Measurements from ENCODE around the gene RPS6KB2.
"Not testable (repeated sequence)": the region's sequence is repeated elsewhere in the genome, so short reads cannot be mapped to it uniquely, and the experiment has no call there.

Gene RPS6KB2

GRCh38 chr11:67472882-67473281, 44.6 kb downstream of the RPS6KB2 start:
- H2BK5ac ChIP-seq (ENCODE audit: low read depth, low read length, poor library complexity): no peak overlapping the region
- no peak overlapping the region for H3K23ac ChIP-seq (ENCODE audit: low read length)
- H4K91ac ChIP-seq (ENCODE audit: low read depth, low read length): no peak overlapping the region

GRCh38 chr11:67476692-67477091, 48.4 kb downstream of the RPS6KB2 start:
- H3K79me1 ChIP-seq (ENCODE audit: low read length); H3K18ac ChIP-seq (ENCODE audit: low read length); H3K9ac ChIP-seq (ENCODE audit: low read length); DNase-seq; H3K4me1 ChIP-seq (ENCODE audit: control insufficient read depth in 1 of 2, insufficient read depth in 2 of 2, low read length in 2 of 2); H4K12ac ChIP-seq (ENCODE audit: low read depth, low read length); H3K23ac ChIP-seq (ENCODE audit: low read length); H2BK12ac ChIP-seq (ENCODE audit: low read length); H3K4ac ChIP-seq (ENCODE audit: low read depth, low read length); H3K14ac ChIP-seq (ENCODE audit: low read length); H3K9me3 ChIP-seq (ENCODE audit: insufficient read depth, low read depth, low read length); H3K27ac ChIP-seq (ENCODE audit: low read depth, low read length); H2AK5ac ChIP-seq (ENCODE audit: low read length); H4K8ac ChIP-seq (ENCODE audit: low read depth, low read length); H3K79me2 ChIP-seq (ENCODE audit: control insufficient read depth, insufficient read depth, low read length, poor library complexity); H3K4me3 ChIP-seq (ENCODE audit: low read depth, low read length); H2AFZ ChIP-seq (ENCODE audit: insufficient read depth, low read length, poor library complexity); H2BK120ac ChIP-seq (ENCODE audit: insufficient read depth, low read length, poor library complexity); H4K91ac ChIP-seq (ENCODE audit: low read depth, low read length); H2BK5ac ChIP-seq (ENCODE audit: low read depth, low read length, poor library complexity); H3K36me3 ChIP-seq (ENCODE audit: control insufficient read depth in 1 of 2, insufficient read depth in 2 of 2, low read length in 2 of 2); H3K4me2 ChIP-seq (ENCODE audit: low read length); H3K27me3 ChIP-seq (ENCODE audit: insufficient read depth, low read length): not testable (repeated sequence)
- WGBS (ENCODE audit: extremely low coverage, insufficient coverage, insufficient read length): no CpG with 5 or more reads among the region's 10 CpGs

More at GRCh38 chr11:67472882-67473281, 44.6 kb downstream of the RPS6KB2 start:
- H3K27me3 ChIP-seq (ENCODE audit: insufficient read depth, low read length): no peaks in the 10 kb centered on the region
- WGBS (ENCODE audit: extremely low coverage, insufficient coverage, insufficient read length): no CpG with 5 or more reads among the region's 7 CpGs
- H3K18ac ChIP-seq (ENCODE audit: low read length): no peak overlapping the region
- peaks cover 8% of the 10 kb centered on the region in 2 experiments for H3K4me1 ChIP-seq (ENCODE audit: control insufficient read depth in 1 of 2, insufficient read depth in 2 of 2, low read length in 2 of 2)
- H2AK5ac ChIP-seq (ENCODE audit: low read length): no peak overlapping the region
- no peak overlapping the region for H3K4me3 ChIP-seq (ENCODE audit: low read depth, low read length)
- H3K79me2 ChIP-seq (ENCODE audit: control insufficient read depth, insufficient read depth, low read length, poor library complexity): peaks cover 7% of the 10 kb centered on the region
- no peaks in the 10 kb centered on the region for H3K36me3 ChIP-seq (ENCODE audit: control insufficient read depth in 1 of 2, insufficient read depth in 2 of 2, low read length in 2 of 2)
- no peak overlapping the region for H4K12ac ChIP-seq (ENCODE audit: low read depth, low read length)
- H3K14ac ChIP-seq (ENCODE audit: low read length): no peak overlapping the region
- peak in 1 of 2 donors; percentile 35 for DNase-seq
- H3K4ac ChIP-seq (ENCODE audit: low read depth, low read length): no peak overlapping the region
- peaks cover 10% of the 10 kb centered on the region for H3K79me1 ChIP-seq (ENCODE audit: low read length)
- H2AFZ ChIP-seq (ENCODE audit: insufficient read depth, low read length, poor library complexity): no peak overlapping the region
- no peak overlapping the region for H3K4me2 ChIP-seq (ENCODE audit: low read length)
- H4K8ac ChIP-seq (ENCODE audit: low read depth, low read length): no peak overlapping the region
- H2BK12ac ChIP-seq (ENCODE audit: low read length): no peak overlapping the region
- H3K9ac ChIP-seq (ENCODE audit: low read length): no peak overlapping the region
- peaks cover 2% of the 10 kb centered on the region for H3K9me3 ChIP-seq (ENCODE audit: insufficient read depth, low read depth, low read length)
- H3K27ac ChIP-seq (ENCODE audit: low read depth, low read length): no peak overlapping the region
- no peak overlapping the region for H2BK120ac ChIP-seq (ENCODE audit: insufficient read depth, low read length, poor library complexity)

- H3K14ac ChIP-seq (ENCODE audit: low read length); H3K4me2 ChIP-seq (ENCODE audit: low read length); H3K18ac ChIP-seq (ENCODE audit: low read length); H3K27me3 ChIP-seq (ENCODE audit: insufficient read depth, low read length); H3K4ac ChIP-seq (ENCODE audit: low read depth, low read length); H2BK12ac ChIP-seq (ENCODE audit: low read length); H2AFZ ChIP-seq (ENCODE audit: insufficient read depth, low read length, poor library complexity); H3K4me1 ChIP-seq (ENCODE audit: control insufficient read depth in 1 of 2, insufficient read depth in 2 of 2, low read length in 2 of 2); H3K36me3 ChIP-seq (ENCODE audit: control insufficient read depth in 1 of 2, insufficient read depth in 2 of 2, low read length in 2 of 2); H4K8ac ChIP-seq (ENCODE audit: low read depth, low read length); H2BK5ac ChIP-seq (ENCODE audit: low read depth, low read length, poor library complexity); H3K79me1 ChIP-seq (ENCODE audit: low read length); H3K23ac ChIP-seq (ENCODE audit: low read length); H3K79me2 ChIP-seq (ENCODE audit: control insufficient read depth, insufficient read depth, low read length, poor library complexity); H2AK5ac ChIP-seq (ENCODE audit: low read length); H4K91ac ChIP-seq (ENCODE audit: low read depth, low read length); H2BK120ac ChIP-seq (ENCODE audit: insufficient read depth, low read length, poor library complexity); H4K12ac ChIP-seq (ENCODE audit: low read depth, low read length); H3K9me3 ChIP-seq (ENCODE audit: insufficient read depth, low read depth, low read length); H3K9ac ChIP-seq (ENCODE audit: low read length); H3K4me3 ChIP-seq (ENCODE audit: low read depth, low read length); DNase-seq; H3K27ac ChIP-seq (ENCODE audit: low read depth, low read length): not testable (repeated sequence)
- WGBS (ENCODE audit: extremely low coverage, insufficient coverage, insufficient read length): no CpG with 5 or more reads among the region's 16 CpGs
These were observed 49.2 kb downstream of the RPS6KB2 start for GRCh38 chr11:67477344-67478050.

GRCh38 chr11:67482275-67482826, 54.1 kb downstream of the RPS6KB2 start:
- Histone ChIP-seq H3K36me3 (ENCODE audit: control insufficient read depth in 1 of 2, insufficient read depth in 2 of 2, low read length in 2 of 2) (peaks cover under 1 to 3% of the 10 kb centered on the region in 2 experiments), H4K8ac (ENCODE audit: low read depth, low read length) (peak overlapping the region; percentile 97), H3K9me3 (ENCODE audit: insufficient read depth, low read depth, low read length) (peaks cover 2% of the 10 kb centered on the region), H3K79me1 (ENCODE audit: low read length) (peaks cover 8% of the 10 kb centered on the region), H3K4me3 (ENCODE audit: low read depth, low read length) (peak overlapping the region; percentile 53), H3K79me2 (ENCODE audit: control insufficient read depth, insufficient read depth, low read length, poor library complexity) (peaks cover 2% of the 10 kb centered on the region), H3K18ac (ENCODE audit: low read length) (no peak overlapping the region), H3K4me2 (ENCODE audit: low read length) (peak overlapping the region; percentile 67), H3K14ac (ENCODE audit: low read length) (peak overlapping the region; percentile 42), H4K12ac (ENCODE audit: low read depth, low read length) (peak overlapping the region; percentile 86), H2AK5ac (ENCODE audit: low read length) (peak overlapping the region; percentile 80), H3K27ac (ENCODE audit: low read depth, low read length) (no peak overlapping the region), H3K23ac (ENCODE audit: low read length) (no peak overlapping the region), H3K4ac (ENCODE audit: low read depth, low read length) (no peak overlapping the region), H2BK120ac (ENCODE audit: insufficient read depth, low read length, poor library complexity) (peak overlapping the region; percentile 18), H2BK12ac (ENCODE audit: low read length) (no peak overlapping the region), H2AFZ (ENCODE audit: insufficient read depth, low read length, poor library complexity) (no peak overlapping the region), H3K27me3 (ENCODE audit: insufficient read depth, low read length) (no peaks in the 10 kb centered on the region), H3K4me1 (ENCODE audit: control insufficient read depth in 1 of 2, insufficient read depth in 2 of 2, low read length in 2 of 2) (peaks cover 6 to 11% of the 10 kb centered on the region in 2 experiments), H4K91ac (ENCODE audit: low read depth, low read length) (peak overlapping the region; percentile 35), H2BK5ac (ENCODE audit: low read depth, low read length, poor library complexity) (no peak overlapping the region), H3K9ac (ENCODE audit: low read length) (no peak overlapping the region)
- no peak for DNase-seq
- WGBS (ENCODE audit: extremely low coverage, insufficient coverage, insufficient read length): no CpG with 5 or more reads among the region's 19 CpGs

All from trophoblast cell (in vitro differentiated cells and primary cell).